PFSK-1 (cell line): ENCODE data around the gene DLGAP4.

ENCODE experiments used
- FOXP2 ChIP-seq: optimal IDR thresholded peaks from 2 replicates; pipeline ENCODE3; 2011; ENCODE audit warnings: borderline replicate concordance, control low read depth, inconsistent platforms; ENCODE audit not compliant: insufficient read depth; ENCODE audit errors: extremely low read length, extremely low read depth
- POLR2AphosphoS5 ChIP-seq: IDR thresholded peaks from 2 replicates; pipeline ENCODE4 v1.6.1; 2012; ENCODE audit warnings: low read depth, mild to moderate bottlenecking, control low read depth, low read length, moderate library complexity
- SIN3A ChIP-seq: IDR thresholded peaks from 2 replicates; pipeline ENCODE4 v1.6.1; 2012; ENCODE audit warnings: mild to moderate bottlenecking, low read length, moderate library complexity, borderline replicate concordance; ENCODE audit not compliant: insufficient read depth
- TAF1 ChIP-seq: IDR thresholded peaks from 2 replicates; pipeline ENCODE4 v1.6.1; 2012; ENCODE audit warnings: low read length, control low read depth, borderline replicate concordance; ENCODE audit not compliant: insufficient read depth
- TF ChIP-seq, protein P1 (sequence below), 2 experiments: IDR thresholded peaks; 2 replicates each; pipeline versions ENCODE4 v1.6.1 to v1.8.0; 2011 to 2012; ENCODE audit warnings: low read depth in 2 of 2, low read length in 2 of 2, control low read depth in 1 of 2, inconsistent platforms in 1 of 2, mild to moderate bottlenecking in 1 of 2, moderate library complexity in 1 of 2; ENCODE audit not compliant: insufficient read depth in 1 of 2

The DLGAP4 gene

GRCh38 chr20:36404435-36404978 lies 98.4 kb downstream of the DLGAP4 start:
- no peak for TF ChIP-seq SIN3A

DNA sequence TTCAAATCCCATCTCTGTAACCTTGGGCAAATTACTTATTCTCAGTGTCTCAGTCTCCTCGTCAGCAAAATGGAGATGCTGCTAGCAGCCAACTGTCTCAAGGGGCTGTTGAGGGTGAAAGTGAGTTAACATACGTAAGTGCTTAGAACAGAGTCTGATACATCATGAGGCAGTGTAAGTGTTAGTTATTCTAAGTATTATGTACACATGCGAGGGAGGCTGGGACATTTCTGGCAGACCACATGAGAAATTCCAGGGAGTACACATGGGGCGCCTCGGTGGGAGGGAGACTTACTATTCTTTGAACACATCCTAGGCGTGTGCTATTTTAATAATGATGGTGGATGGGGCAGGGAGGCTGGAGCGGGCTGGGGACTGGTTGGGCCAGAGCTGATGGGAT lies 99.1 kb downstream of the DLGAP4 start:
- TF ChIP-seq, protein P1, sequence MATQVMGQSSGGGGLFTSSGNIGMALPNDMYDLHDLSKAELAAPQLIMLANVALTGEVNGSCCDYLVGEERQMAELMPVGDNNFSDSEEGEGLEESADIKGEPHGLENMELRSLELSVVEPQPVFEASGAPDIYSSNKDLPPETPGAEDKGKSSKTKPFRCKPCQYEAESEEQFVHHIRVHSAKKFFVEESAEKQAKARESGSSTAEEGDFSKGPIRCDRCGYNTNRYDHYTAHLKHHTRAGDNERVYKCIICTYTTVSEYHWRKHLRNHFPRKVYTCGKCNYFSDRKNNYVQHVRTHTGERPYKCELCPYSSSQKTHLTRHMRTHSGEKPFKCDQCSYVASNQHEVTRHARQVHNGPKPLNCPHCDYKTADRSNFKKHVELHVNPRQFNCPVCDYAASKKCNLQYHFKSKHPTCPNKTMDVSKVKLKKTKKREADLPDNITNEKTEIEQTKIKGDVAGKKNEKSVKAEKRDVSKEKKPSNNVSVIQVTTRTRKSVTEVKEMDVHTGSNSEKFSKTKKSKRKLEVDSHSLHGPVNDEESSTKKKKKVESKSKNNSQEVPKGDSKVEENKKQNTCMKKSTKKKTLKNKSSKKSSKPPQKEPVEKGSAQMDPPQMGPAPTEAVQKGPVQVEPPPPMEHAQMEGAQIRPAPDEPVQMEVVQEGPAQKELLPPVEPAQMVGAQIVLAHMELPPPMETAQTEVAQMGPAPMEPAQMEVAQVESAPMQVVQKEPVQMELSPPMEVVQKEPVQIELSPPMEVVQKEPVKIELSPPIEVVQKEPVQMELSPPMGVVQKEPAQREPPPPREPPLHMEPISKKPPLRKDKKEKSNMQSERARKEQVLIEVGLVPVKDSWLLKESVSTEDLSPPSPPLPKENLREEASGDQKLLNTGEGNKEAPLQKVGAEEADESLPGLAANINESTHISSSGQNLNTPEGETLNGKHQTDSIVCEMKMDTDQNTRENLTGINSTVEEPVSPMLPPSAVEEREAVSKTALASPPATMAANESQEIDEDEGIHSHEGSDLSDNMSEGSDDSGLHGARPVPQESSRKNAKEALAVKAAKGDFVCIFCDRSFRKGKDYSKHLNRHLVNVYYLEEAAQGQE (IDR thresholded peaks at IDR 0.05; ENCODE audit: insufficient read depth in 1 of 2, low read depth in 2 of 2, low read length in 2 of 2): no peak
- TF ChIP-seq TAF1 (no peak), POLR2AphosphoS5 (no peak), FOXP2 (no peak), SIN3A (no peak)

- no peak for TF ChIP-seq POLR2AphosphoS5
- TF ChIP-seq TAF1: no peak
- TF ChIP-seq SIN3A: no peak
- no peak for TF ChIP-seq FOXP2
- TF ChIP-seq, protein P1 (IDR thresholded peaks at IDR 0.05; ENCODE audit: insufficient read depth in 1 of 2, low read depth in 2 of 2, low read length in 2 of 2): no peak
These were observed 101.1 kb downstream of the DLGAP4 start for GRCh38 chr20:36407199-36407733.

- TF ChIP-seq TAF1 (no peak), SIN3A (no peak), POLR2AphosphoS5 (no peak), FOXP2 (no peak)
- TF ChIP-seq, protein P1 (IDR thresholded peaks at IDR 0.05; ENCODE audit: insufficient read depth in 1 of 2, low read depth in 2 of 2, low read length in 2 of 2): no peak
These were observed 102.1 kb downstream of the DLGAP4 start for GRCh38 chr20:36408219-36408618.

DNA sequence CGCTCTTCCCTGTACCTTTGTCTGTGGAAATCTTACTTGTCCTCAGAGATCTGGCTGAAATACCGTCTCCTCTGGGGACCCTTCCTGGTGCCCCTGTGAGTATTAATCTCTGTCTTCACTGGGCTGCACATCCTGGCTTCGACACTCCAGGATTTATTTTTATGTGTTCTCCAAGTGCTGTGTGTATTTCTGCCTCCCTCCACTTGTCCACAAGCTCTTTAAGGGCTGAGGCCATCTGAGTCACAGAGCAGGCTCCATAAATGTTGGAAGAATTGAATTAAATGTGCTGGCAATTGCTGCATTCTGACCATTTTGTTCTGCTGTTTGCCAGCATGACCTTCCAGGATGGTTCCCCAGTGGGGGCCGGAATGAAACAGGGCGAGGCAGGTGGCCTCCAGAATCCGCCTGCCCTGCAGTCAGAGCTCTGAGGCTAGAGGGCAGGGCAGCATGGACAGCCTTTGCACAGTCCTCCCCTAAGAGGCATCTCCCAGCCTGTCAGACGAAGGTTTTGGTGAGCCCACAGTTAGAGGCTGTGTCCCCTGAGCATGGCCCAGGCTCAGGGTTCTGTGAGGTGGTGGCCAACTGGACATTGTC lies 105.8 kb downstream of the DLGAP4 start:
- no peak for TF ChIP-seq SIN3A
- no peak for TF ChIP-seq FOXP2
- TF ChIP-seq, protein P1 (IDR thresholded peaks at IDR 0.05; ENCODE audit: insufficient read depth in 1 of 2, low read depth in 2 of 2, low read length in 2 of 2): no peak
- no peak for TF ChIP-seq TAF1
- TF ChIP-seq POLR2AphosphoS5: no peak
